HEK293 (cell line): ENCODE results near the gene NASP.

Experiments
- CTCF ChIA-PET: fragments of 350-600 bp; formaldehyde crosslinking; extraction: SDS; loops from one replicate; lab custom pipeline; 2021; ENCODE audit warnings: antibody characterized with exemption; lab: Yijun Ruan, JAX
- POLR2A ChIA-PET: fragments of 300-600 bp; formaldehyde crosslinking; extraction: SDS; loops from one replicate; lab custom pipeline; 2020; ENCODE audit warnings: antibody characterized with exemption, inconsistent platforms; lab: Yijun Ruan, JAX
- H3K27ac ChIP-seq: fragments of 200-500 bp; sonication (Bioruptor generic); 2 replicates; pipeline ENCODE4 v1.5.1; 2014; ENCODE audit warnings: low read depth, low read length, control low read depth, inconsistent platforms; ENCODE audit errors: extremely low read depth
- H3K36me3 ChIP-seq, 2 experiments: fragments of 200-500 bp in 1 of 2; sonication (Bioruptor generic) in 1 of 2; 1 replicate in 1 of 2; 2 replicates in 1 of 2; pipeline ENCODE4 v1.5.1; 2014 to 2017; ENCODE audit warnings: inconsistent platforms in 2 of 2, low read length in 2 of 2; ENCODE audit not compliant: control insufficient read depth in 2 of 2, insufficient read depth in 1 of 2
- H3K4me1 ChIP-seq: fragments of 200-500 bp; sonication (Bioruptor generic); 2 replicates; pipeline ENCODE4 v1.5.1; 2014; ENCODE audit warnings: mild to moderate bottlenecking, low read length, inconsistent platforms; ENCODE audit not compliant: control insufficient read depth, insufficient read depth
- H3K4me3 ChIP-seq: 2 replicates; pipeline ENCODE4 v1.5.1; 2011; ENCODE audit warnings: low read depth, mild to moderate bottlenecking, control low read depth, low read length, moderate library complexity
- H3K9me3 ChIP-seq: fragments of 200-500 bp; sonication (Bioruptor generic); 2 replicates; pipeline ENCODE4 v1.5.1; 2014; ENCODE audit warnings: low read depth, low read length, inconsistent platforms; ENCODE audit not compliant: control insufficient read depth, insufficient read depth
- GFI1B ChIP-seq: fragments of 450-650 bp; formaldehyde crosslinking; IDR thresholded peaks from 2 replicates; pipeline ENCODE4 v1.5.1; 2016; ENCODE audit warnings: missing biosample characterization, missing genetic modification characterization
- MYNN ChIP-seq: fragments of 450-650 bp; formaldehyde crosslinking; IDR thresholded peaks from 2 replicates; pipeline ENCODE4 v1.5.1; 2016; ENCODE audit warnings: missing biosample characterization, missing genetic modification characterization, borderline replicate concordance
- SETDB1 ChIP-seq: IDR thresholded peaks from one replicate; pipeline ENCODE4 v1.6.1; 2017; ENCODE audit warnings: mild to moderate bottlenecking, low read length, moderate library complexity, mixed read lengths; ENCODE audit not compliant: insufficient read length
- ZNF133 ChIP-seq: fragments of 450-650 bp; formaldehyde crosslinking; IDR thresholded peaks from 2 replicates; pipeline ENCODE4 v1.5.1; 2016; ENCODE audit warnings: missing biosample characterization, missing genetic modification characterization
- ZNF146 ChIP-seq: fragments of 450-650 bp; formaldehyde crosslinking; IDR thresholded peaks from 2 replicates; pipeline ENCODE4 v1.5.1; 2016; ENCODE audit warnings: missing biosample characterization, missing genetic modification characterization
- ZNF416 ChIP-seq: fragments of 450-650 bp; formaldehyde crosslinking; IDR thresholded peaks from 2 replicates; pipeline ENCODE4 v1.5.1; 2016; ENCODE audit warnings: missing biosample characterization, missing genetic modification characterization
- ZNF510 ChIP-seq: fragments of 450-650 bp; formaldehyde crosslinking; IDR thresholded peaks from 2 replicates; pipeline ENCODE4 v1.5.1; 2018; ENCODE audit warnings: mild to moderate bottlenecking, missing genetic modification characterization, missing biosample characterization; ENCODE audit not compliant: insufficient replicate concordance
- ZNF513 ChIP-seq: fragments of 450-650 bp; IDR thresholded peaks from 2 replicates; pipeline ENCODE4 v1.5.1; 2018; ENCODE audit warnings: missing biosample characterization, missing genetic modification characterization
- ZNF626 ChIP-seq: fragments of 450-650 bp; sonication (Bioruptor Pico); formaldehyde crosslinking; IDR thresholded peaks from 2 replicates; pipeline ENCODE4 v1.5.1; 2018; ENCODE audit warnings: missing biosample characterization, missing genetic modification characterization, inconsistent platforms
- ZXDB ChIP-seq: fragments of 450-650 bp; formaldehyde crosslinking; IDR thresholded peaks from 2 replicates; pipeline ENCODE4 v1.5.1; 2016; ENCODE audit warnings: missing biosample characterization, missing genetic modification characterization
- TF ChIP-seq, protein P1 (sequence below): fragments of 450-650 bp; formaldehyde crosslinking; IDR thresholded peaks from 2 replicates; pipeline ENCODE4 v1.5.1; 2016; ENCODE audit warnings: missing biosample characterization, missing genetic modification characterization
- TF ChIP-seq, protein P2 (sequence below): fragments of 450-650 bp; formaldehyde crosslinking; IDR thresholded peaks from 2 replicates; pipeline ENCODE4 v1.5.1; 2016; ENCODE audit warnings: missing biosample characterization, missing genetic modification characterization, borderline replicate concordance

Gene NASP

DNA sequence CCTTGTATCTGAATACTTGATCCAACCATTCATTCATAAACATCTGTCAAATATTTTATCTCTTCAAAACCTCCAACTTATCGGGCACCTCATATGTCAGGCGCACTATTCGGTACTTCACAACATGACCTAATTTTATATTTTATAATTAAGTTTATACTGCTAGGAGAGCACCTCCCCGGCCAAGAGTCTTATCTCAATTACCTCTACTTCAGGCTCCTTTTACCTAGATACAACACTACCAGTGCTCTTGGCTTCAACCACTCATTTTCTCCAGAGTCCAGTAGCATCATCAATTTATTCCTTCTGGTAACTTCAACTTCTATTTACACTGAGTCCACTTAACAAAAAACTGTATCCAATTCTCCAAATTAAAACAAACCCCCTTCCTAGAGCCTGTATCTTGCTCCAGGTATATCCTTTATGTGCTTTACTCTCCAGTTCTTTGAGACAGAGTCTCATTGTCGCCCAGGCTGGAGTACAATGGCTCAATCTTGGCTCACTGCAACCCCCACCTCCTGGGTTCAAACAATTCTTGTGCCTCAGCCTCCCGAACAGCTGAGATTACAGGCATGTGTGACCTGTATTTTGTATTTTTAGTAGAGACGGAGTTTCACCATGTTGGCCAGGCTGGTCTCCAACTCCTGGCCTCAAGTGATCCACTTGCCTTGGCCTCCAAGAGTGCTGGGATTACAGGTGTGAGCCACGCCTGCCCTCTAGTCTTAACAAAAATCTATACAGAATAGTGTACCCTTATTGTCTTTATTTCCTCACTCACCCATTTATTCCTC lies 83.7 kb downstream of the NASP start:
- POLR2A ChIA-PET, result no interaction called here
- no peaks in the 10 kb centered on the region for H3K4me1 ChIP-seq
- TF ChIP-seq ZNF146 (tag by site-specific recombination) (no peak), GFI1B (tag by site-specific recombination) (no peak), ZNF416 (tag by site-specific recombination) (no peak), ZNF626 (tag by site-specific recombination) (no peak), ZNF133 (tag by site-specific recombination) (no peak), SETDB1 (no peak), ZNF513 (no peak), MYNN (tag by site-specific recombination) (no peak), ZXDB (tag by site-specific recombination) (no peak), ZNF510 (no peak)
- TF ChIP-seq, protein P1, sequence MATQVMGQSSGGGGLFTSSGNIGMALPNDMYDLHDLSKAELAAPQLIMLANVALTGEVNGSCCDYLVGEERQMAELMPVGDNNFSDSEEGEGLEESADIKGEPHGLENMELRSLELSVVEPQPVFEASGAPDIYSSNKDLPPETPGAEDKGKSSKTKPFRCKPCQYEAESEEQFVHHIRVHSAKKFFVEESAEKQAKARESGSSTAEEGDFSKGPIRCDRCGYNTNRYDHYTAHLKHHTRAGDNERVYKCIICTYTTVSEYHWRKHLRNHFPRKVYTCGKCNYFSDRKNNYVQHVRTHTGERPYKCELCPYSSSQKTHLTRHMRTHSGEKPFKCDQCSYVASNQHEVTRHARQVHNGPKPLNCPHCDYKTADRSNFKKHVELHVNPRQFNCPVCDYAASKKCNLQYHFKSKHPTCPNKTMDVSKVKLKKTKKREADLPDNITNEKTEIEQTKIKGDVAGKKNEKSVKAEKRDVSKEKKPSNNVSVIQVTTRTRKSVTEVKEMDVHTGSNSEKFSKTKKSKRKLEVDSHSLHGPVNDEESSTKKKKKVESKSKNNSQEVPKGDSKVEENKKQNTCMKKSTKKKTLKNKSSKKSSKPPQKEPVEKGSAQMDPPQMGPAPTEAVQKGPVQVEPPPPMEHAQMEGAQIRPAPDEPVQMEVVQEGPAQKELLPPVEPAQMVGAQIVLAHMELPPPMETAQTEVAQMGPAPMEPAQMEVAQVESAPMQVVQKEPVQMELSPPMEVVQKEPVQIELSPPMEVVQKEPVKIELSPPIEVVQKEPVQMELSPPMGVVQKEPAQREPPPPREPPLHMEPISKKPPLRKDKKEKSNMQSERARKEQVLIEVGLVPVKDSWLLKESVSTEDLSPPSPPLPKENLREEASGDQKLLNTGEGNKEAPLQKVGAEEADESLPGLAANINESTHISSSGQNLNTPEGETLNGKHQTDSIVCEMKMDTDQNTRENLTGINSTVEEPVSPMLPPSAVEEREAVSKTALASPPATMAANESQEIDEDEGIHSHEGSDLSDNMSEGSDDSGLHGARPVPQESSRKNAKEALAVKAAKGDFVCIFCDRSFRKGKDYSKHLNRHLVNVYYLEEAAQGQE, result no peak
- TF ChIP-seq, protein P2, sequence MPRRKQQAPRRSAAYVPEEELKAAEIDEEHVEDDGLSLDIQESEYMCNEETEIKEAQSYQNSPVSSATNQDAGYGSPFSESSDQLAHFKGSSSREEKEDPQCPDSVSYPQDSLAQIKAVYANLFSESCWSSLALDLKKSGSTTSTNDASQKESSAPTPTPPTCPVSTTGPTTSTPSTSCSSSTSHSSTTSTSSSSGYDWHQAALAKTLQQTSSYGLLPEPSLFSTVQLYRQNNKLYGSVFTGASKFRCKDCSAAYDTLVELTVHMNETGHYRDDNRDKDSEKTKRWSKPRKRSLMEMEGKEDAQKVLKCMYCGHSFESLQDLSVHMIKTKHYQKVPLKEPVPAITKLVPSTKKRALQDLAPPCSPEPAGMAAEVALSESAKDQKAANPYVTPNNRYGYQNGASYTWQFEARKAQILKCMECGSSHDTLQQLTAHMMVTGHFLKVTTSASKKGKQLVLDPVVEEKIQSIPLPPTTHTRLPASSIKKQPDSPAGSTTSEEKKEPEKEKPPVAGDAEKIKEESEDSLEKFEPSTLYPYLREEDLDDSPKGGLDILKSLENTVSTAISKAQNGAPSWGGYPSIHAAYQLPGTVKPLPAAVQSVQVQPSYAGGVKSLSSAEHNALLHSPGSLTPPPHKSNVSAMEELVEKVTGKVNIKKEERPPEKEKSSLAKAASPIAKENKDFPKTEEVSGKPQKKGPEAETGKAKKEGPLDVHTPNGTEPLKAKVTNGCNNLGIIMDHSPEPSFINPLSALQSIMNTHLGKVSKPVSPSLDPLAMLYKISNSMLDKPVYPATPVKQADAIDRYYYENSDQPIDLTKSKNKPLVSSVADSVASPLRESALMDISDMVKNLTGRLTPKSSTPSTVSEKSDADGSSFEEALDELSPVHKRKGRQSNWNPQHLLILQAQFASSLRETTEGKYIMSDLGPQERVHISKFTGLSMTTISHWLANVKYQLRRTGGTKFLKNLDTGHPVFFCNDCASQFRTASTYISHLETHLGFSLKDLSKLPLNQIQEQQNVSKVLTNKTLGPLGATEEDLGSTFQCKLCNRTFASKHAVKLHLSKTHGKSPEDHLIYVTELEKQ (tag by site-specific recombination), result no peak
- H3K27ac ChIP-seq, result no peak overlapping the region
- H3K9me3 ChIP-seq, result no peaks in the 10 kb centered on the region
- H3K4me3 ChIP-seq, result no peak overlapping the region
- CTCF ChIA-PET, result no interaction called here
- no peaks in the 10 kb centered on the region; a peak in 1 of 3 replicates for H3K36me3 ChIP-seq
